Aorta (tissue), 5 donors: Measurements from ENCODE around the gene NEK1. TPM values are rescaled to one million over a fixed set of nuclear protein-coding genes. Genes with fewer than 3 reads are reported as not detected.
"Not testable (repeated sequence)": the region's sequence is repeated elsewhere in the genome, so short reads cannot be mapped to it uniquely, and the experiment has no call there.

Experiments used
- ATAC-seq: fragments of 200-7000 bp; cut with Tn5 transposase; one replicate; pipeline ENCODE4 v1.9.1; 2022; ENCODE audit warnings: moderate library complexity; ENCODE audit not compliant: low FRiP score
- DNase-seq, 2 donors: peaks; one replicate each; pipeline ENCODE4 v3.0.0-alpha.2; 2020
- H3K27ac ChIP-seq, 2 donors: one replicate each; pipeline ENCODE4 v1.5.1; 2013; ENCODE audit warnings: low read length in 2 of 2, mild to moderate bottlenecking in 2 of 2, moderate library complexity in 2 of 2, control low read depth in 1 of 2, inconsistent platforms in 1 of 2, low read depth in 1 of 2
- H3K27me3 ChIP-seq, 2 donors: one replicate each; pipeline ENCODE4 v1.6.1; 2013; ENCODE audit warnings: control low read depth in 1 of 2, low read length in 1 of 2, mild to moderate bottlenecking in 1 of 2, moderate library complexity in 1 of 2; ENCODE audit not compliant: insufficient read depth in 2 of 2, control insufficient read depth in 1 of 2
- H3K36me3 ChIP-seq, 2 donors: one replicate each; pipeline ENCODE4 v1.6.1; 2013; ENCODE audit warnings: control low read depth in 1 of 2, low read length in 1 of 2, mild to moderate bottlenecking in 1 of 2; ENCODE audit not compliant: insufficient read depth in 2 of 2, control insufficient read depth in 1 of 2
- H3K4me1 ChIP-seq, 2 donors: one replicate each; pipeline ENCODE4 v1.6.1; 2013; ENCODE audit warnings: low read length in 2 of 2, control low read depth in 1 of 2, mild to moderate bottlenecking in 1 of 2, moderate library complexity in 1 of 2; ENCODE audit not compliant: insufficient read depth in 2 of 2, control insufficient read depth in 1 of 2
- H3K4me3 ChIP-seq, 2 donors: one replicate each; pipeline ENCODE4 v1.5.1; 2013; ENCODE audit warnings: low read length in 2 of 2, control low read depth in 1 of 2, mild to moderate bottlenecking in 1 of 2
- H3K9me3 ChIP-seq: one replicate; pipeline ENCODE4 v1.6.1; 2013; ENCODE audit warnings: mild to moderate bottlenecking, low read length; ENCODE audit not compliant: control insufficient read depth
- WGBS, 2 donors: extraction: QIAGEN DNeasy Blood & Tissue Kit; methylation state at CpG; one replicate each; pipeline ENCODE4 v1.1.7; 2013; 5-methylcytosine and 5-hydroxymethylcytosine counted together
- intact Hi-C, 2 donors: fragments of 100-400 bp; cut with DNase I; formaldehyde crosslinking; loops; one replicate each; pipeline versions ENCODE4 v1.14.2 to v1.15.0; 2022
- polyA plus RNA-seq, 2 donors: library from polyadenylated mRNA; stranded (reverse); fragments of 200-250 nt; gene quantifications; one replicate each; pipeline ENCODE4 v1.2.3, GENCODE V29; 2013
- total RNA-seq, 2 donors: library from RNA; stranded (reverse); fragmentation: NEBNext Ultra II Directional; extraction: Animal tissue kit (Norgen Biotek cat#: 25700); gene quantifications; one replicate each; pipeline ENCODE4 v1.2.1, GENCODE V29; 2021
- donor health status: healthy with polysubstance abuse.
- donor health status: Bipolar disorder and iron deficiency.
- donor health status: DM: no; HTN: no; CAD: no.
- donor health status: DM: no; HTN: no; CAD: no.
- donor health status: DM: yes; HTN: yes; CAD: no.

NEK1 gene
- total and polyA plus RNA-seq, 4 donors, result 6.7 to 24.4 (median 13.5) TPM

DNA sequence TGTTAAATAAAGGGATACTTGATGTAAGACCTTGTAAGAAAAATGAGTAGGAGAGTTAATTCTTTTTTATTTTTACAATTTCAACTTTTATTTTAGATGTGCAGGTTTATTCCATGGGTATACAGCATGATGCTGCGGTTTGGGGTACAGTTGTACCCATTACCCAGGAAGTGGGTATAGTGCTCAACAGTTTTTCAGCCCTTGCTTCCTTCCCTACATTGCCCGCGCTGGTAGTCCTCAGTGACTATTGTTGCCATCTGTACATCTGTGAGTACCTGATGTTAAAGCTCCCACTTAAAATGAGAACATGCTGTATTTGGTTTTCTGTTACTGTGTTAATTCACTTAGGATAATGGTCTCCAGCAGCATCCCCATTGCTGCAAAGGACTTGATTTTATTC is 17.7 kb upstream of the NEK1 start:
- intact Hi-C loops, result no loop called here
- no peak overlapping the region for H3K4me3 ChIP-seq

DNA sequence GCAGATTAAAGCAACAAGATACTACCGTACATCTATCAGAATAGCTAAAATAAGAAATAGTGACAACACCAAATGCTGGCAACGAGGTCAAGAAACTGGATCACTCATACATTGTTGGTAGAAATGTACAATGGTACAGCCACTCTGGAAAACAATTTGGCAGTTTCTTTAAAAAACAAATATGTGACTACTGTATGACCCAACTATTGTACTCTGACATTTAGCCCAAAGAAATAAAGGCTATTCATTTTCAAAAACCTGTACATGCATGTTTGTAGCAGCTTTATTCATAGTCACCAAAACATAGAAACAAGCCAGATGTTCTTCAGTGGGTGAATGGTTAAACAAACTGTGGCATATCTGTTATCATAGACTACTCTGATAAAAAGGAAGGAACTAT is 16.2 kb upstream of the NEK1 start:
- intact Hi-C loops, result loop anchor here in 1 of 2 donors (10.0 kb wide), 1 partner anchor 126 kb away; the partner anchor contains the start of gene HPF1
- Histone ChIP-seq H3K4me1 (no peaks in the 10 kb centered on the region), H3K36me3 (no peaks in the 10 kb centered on the region), H3K9me3 (no peaks in the 10 kb centered on the region), H3K27ac (no peak overlapping the region), H3K27me3 (no peaks in the 10 kb centered on the region), H3K4me3 (no peak overlapping the region)
- no peak for DNase-seq
- WGBS, 2 donors, result 80 to 85% methylated on average over 2 of the region's 2 CpGs
- ATAC-seq, result no peak

More for the DNA sequence above, 17.7 kb upstream of the NEK1 start:
- ATAC-seq (no peak), DNase-seq (no peak)
- Histone ChIP-seq H3K27me3 (no peaks in the 10 kb centered on the region), H3K36me3 (no peaks in the 10 kb centered on the region), H3K27ac (no peak overlapping the region), H3K4me1 (no peaks in the 10 kb centered on the region), H3K9me3 (no peaks in the 10 kb centered on the region)
- WGBS, 2 donors, result 98 to 99% methylated on average over 3 of the region's 3 CpGs

DNA sequence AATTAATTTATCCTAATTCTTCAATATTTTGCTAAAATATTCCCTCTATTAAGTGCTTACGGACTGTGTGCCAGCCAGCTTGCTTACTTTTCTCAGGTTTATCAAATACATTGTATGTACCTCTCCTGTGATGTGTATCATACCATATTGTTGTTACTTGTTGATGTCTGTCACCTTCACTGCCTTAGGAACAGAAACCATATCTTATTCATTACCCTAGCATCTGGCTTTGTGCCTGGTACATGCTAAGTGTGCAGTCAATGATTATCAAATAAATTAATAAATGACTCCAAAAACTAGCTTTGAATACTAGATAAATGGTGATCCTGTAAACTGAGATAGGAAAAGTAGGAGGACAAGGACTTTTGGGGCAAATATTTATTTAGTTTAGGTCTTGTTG is 14.9 kb upstream of the NEK1 start:
- ATAC-seq (no peak), DNase-seq (no peak)
- no peaks in the 10 kb centered on the region for H3K36me3 ChIP-seq
- H3K4me3 ChIP-seq, result no peak overlapping the region
- H3K9me3 ChIP-seq, result no peaks in the 10 kb centered on the region
- H3K27ac ChIP-seq, result no peak overlapping the region
- intact Hi-C loops, result loop anchor here in 1 of 2 donors (10.0 kb wide), 1 partner anchor 127 kb away; the partner anchor contains the start of gene HPF1
- H3K27me3 ChIP-seq, result no peaks in the 10 kb centered on the region
- WGBS, 2 donors, result 95 to 97% methylated on average over 1 of the region's 1 CpG
- H3K4me1 ChIP-seq, result no peaks in the 10 kb centered on the region

DNA sequence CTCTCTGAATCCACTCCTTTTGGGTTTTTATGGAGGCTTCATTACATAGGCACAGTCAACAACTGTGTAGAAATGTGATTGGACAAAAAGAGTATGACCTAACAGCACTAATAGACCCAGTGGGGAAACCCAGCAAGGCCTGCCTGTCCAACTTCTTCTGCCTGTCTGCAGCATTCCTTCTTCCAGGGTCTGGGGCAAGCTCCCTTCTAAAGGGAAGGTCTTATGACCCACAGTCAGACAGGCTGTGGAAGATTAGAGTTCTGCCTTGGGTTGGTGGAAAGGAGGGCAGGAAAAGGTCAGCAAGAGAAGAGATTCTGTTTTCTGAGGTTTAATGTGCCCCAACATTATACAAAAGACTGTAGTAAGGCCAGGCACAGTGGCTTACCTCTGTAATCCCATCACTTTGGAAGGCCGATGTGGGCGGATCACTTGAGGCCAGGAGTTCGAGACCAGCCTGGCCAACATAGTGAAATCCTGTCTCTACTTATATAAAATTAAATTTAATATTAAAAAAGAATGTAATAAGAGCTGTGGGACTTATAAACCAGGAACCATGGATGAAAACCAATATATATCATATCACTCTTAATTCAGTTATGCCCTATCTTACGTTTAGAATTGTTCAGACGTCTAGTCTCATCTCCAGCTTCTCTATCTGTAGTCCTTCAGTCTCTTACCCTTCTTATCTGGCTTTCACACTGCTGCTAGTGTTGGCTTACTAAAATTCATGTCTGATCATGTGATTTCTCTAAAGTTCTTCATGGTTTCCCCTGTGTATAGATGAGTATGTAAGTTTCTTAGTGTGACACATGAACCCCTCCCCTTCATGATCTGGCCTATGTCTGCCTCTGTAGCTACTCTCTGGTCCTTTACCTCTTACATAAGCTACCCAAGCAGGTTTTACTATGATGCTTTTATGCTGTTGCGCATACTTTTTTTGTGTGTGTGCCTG is 14.2 kb upstream of the NEK1 start:
- H3K4me1 ChIP-seq, result peaks cover 0 to 2% of the 10 kb centered on the region in 2 donors
- no peak overlapping the region for H3K27ac ChIP-seq
- H3K4me3 ChIP-seq, result no peak overlapping the region
- DNase-seq (no peak), ATAC-seq (no peak)
- H3K9me3 ChIP-seq, result no peaks in the 10 kb centered on the region
- intact Hi-C loops, result loop anchor here in 1 of 2 donors (10.0 kb wide), 1 partner anchor 128 kb away; the partner anchor contains the start of gene HPF1
- H3K27me3 ChIP-seq, result no peaks in the 10 kb centered on the region
- H3K36me3 ChIP-seq, result no peaks in the 10 kb centered on the region
- WGBS, 2 donors, result 95 to 96% methylated on average over 6 of the region's 6 CpGs

DNA sequence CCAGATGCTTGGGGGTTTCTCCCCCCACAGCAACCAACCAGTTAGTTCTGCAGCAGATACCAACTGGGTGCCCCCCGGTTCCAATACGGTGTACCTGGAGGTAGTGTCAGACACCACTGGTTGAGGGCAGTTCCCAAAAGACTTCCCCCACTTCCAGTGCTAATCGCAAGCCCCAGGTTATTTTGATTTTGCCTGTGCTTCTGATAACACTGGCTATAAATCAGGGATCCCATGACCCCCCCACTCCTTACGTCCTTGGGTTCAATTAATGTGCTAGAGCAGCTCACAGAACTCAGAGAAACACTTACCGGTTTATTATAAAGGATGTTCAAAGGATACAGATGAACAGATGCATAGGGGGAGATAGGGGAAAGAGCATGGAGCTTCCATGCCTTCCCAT is 13.5 kb upstream of the NEK1 start:
- Histone ChIP-seq H3K36me3 (no peaks in the 10 kb centered on the region), H3K9me3 (no peaks in the 10 kb centered on the region), H3K27me3 (no peaks in the 10 kb centered on the region), H3K4me3 (no peak overlapping the region), H3K27ac (no peak overlapping the region), H3K4me1 (peaks cover 0 to 2% of the 10 kb centered on the region in 2 donors)
- 82 to 88% methylated on average over 5 of the region's 5 CpGs for WGBS, 2 donors
- DNase-seq (no peak), ATAC-seq (no peak)
- intact Hi-C loops, result loop anchor here in 1 of 2 donors (10.0 kb wide), 1 partner anchor 129 kb away; the partner anchor contains the start of gene HPF1

DNA sequence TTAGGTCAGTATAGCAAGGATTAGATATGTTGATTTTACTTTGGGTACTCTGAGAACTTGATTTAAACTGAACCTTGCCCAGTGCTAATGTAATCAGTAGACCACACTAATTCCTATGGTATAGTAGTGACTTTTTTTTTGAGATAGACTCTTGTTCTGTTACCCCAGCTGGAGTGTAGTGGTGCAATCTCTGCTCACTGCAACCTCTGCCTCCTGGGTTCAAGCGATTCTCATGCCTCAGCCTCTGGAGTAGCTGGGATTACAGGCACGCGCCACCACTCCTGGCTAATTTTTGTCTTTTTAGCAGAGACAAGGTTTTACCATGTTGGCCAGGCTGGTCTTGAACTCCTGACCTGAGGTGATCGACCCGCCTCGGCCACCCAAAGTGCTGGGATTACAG is 11.6 kb upstream of the NEK1 start:
- not testable (repeated sequence) for H3K4me1 ChIP-seq, H3K27me3 ChIP-seq, DNase-seq, ATAC-seq, H3K27ac ChIP-seq, H3K9me3 ChIP-seq, H3K36me3 ChIP-seq, H3K4me3 ChIP-seq
- intact Hi-C loops, result loop anchor here in 1 of 2 donors (5.0 to 10.0 kb wide), 3 partner anchors 33 to 131 kb away; partner anchors contain the start of gene HPF1
- 95 to 97% methylated on average over 6 of the region's 6 CpGs for WGBS, 2 donors

DNA sequence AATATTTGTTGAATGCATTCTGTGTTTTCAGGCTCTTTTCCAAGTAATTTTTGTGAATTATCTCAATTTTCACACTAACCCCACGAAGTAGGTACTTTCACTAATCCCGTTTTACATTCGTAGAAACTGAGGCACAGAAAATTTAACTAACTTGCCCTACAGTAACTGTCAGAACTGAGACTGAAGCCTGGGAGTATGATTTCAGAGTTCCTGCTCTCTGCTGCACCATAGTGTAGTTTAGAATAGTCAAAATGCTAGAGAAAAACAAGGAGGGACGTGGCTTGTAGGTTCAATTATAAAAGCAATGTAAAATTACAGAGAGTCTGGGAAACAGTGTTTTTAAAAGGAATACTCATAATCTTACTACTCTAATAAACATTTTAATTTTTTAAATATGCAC is 10.2 kb upstream of the NEK1 start:
- no peak overlapping the region for H3K27ac ChIP-seq
- 32% methylated on average over 4 of the region's 4 CpGs for WGBS, 2 donors

DNA sequence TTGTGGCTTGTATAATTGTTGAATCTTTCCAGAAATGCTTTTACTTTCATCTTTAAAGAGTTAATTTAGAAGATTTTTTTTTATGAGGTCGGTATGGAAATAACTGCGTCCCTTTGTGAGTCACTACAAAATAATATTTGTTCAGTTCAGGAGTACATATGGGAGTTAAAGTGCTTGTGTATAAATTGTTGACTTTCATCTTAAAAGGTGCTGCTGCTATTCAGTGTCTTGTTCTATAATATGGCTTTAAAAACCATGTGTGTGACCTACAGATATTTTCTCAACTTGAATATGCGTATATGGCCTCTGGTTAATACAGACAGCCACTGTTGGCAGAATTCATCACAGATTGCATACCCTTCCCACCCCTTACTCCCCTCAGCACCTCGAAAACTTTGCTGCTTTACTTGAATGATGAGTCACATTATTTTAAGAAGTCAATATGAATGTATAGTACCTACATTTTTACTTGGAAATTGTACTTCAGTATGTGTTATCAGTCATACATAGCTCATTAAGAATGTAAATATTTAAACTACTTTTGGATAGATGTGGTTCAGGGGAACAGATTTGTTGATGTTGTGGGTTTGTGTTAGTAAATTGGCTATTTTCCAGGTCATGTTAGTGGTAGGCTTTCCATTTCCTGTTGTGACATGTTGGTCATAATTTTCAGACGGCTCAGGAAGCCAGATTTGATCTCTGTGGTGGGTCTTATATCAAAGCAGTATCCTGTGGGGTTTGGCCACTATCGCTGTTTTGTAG is 9.5 kb upstream of the NEK1 start:
- Histone ChIP-seq H3K4me1 (peaks cover 0 to 2% of the 10 kb centered on the region in 2 donors), H3K9me3 (no peaks in the 10 kb centered on the region), H3K27ac (no peak overlapping the region), H3K4me3 (peak overlapping the region; percentile 73 to 89), H3K27me3 (no peaks in the 10 kb centered on the region), H3K36me3 (no peaks in the 10 kb centered on the region)
- no peak for ATAC-seq
- DNase-seq, result no peak
- 7 to 11% methylated on average over 6 of the region's 6 CpGs for WGBS, 2 donors
- intact Hi-C loops, result loop anchor here in 1 of 2 donors (5.0 to 10.0 kb wide), 3 partner anchors 35 to 133 kb away; partner anchors contain the start of gene HPF1

More for the DNA sequence above, 10.2 kb upstream of the NEK1 start:
- H3K4me3 ChIP-seq, result no peak overlapping the region
- ATAC-seq (no peak), DNase-seq (no peak)
- peaks cover 0 to 2% of the 10 kb centered on the region in 2 donors for H3K4me1 ChIP-seq
- intact Hi-C loops, result loop anchor here in 1 of 2 donors (5.0 to 10.0 kb wide), 3 partner anchors 35 to 132 kb away; partner anchors contain the start of gene HPF1
- H3K9me3 ChIP-seq, result no peaks in the 10 kb centered on the region
- H3K27me3 ChIP-seq, result no peaks in the 10 kb centered on the region
- H3K36me3 ChIP-seq, result no peaks in the 10 kb centered on the region
